Thyroid gland (tissue), 4 donors: Measurements from ENCODE around the gene VPS8.

Experiments
- CTCF ChIP-seq, 6 experiments: fragments of 200-600 bp in 3 of 6; fragments of 450-650 bp in 3 of 6; sonication (generic) in 3 of 6; IDR thresholded peaks; one replicate each; pipeline ENCODE4 v1.5.1; 2016 to 2019; ENCODE audit warnings: antibody characterized with exemption in 6 of 6, mild to moderate bottlenecking in 2 of 6, inconsistent platforms in 1 of 6, moderate library complexity in 1 of 6
- POLR2A ChIP-seq, 2 donors: fragments of 450-650 bp; IDR thresholded peaks; one replicate each; pipeline ENCODE4 v1.6.1; 2017; ENCODE audit warnings: antibody characterized with exemption in 2 of 2, mild to moderate bottlenecking in 2 of 2, moderate library complexity in 1 of 2

GRCh38 chr3:184927796-184928315 lies 115.9 kb downstream of the VPS8 start:
- TF ChIP-seq CTCF (IDR thresholded peaks at IDR 0.05) (no peak), POLR2A (IDR thresholded peaks at IDR 0.05) (no peak)
